ENCODE results near the gene RO60.
"Not testable (repeated sequence)": the region's sequence is repeated elsewhere in the genome, so short reads cannot be mapped to it uniquely, and the experiment has no call there.

Gene RO60

GRCh38 chr1:193030280-193030679, 29.1 kb upstream of the RO60 start:
- Histone ChIP-seq H3K4me1 (ENCODE audit: control insufficient read depth in 2 of 2, insufficient read depth in 1 of 2, low read depth in 1 of 2, low read length in 2 of 2) (no peaks in the 10 kb centered on the region), H2AK5ac (ENCODE audit: low read depth, low read length) (no peak overlapping the region), H2BK5ac (ENCODE audit: low read length) (no peak overlapping the region), H3K4me2 (ENCODE audit: insufficient read depth, low read length, poor library complexity, severe bottlenecking) (no peak overlapping the region), H3K79me1 (ENCODE audit: low read depth, low read length) (peaks cover 2% of the 10 kb centered on the region), H3K27ac (replicated peaks; ENCODE audit: low read length) (no peak overlapping the region), H3K9me3 (replicated peaks in 1 of 2; ENCODE audit: control insufficient read depth in 2 of 2, insufficient read depth in 1 of 2, low read depth in 1 of 2, low read length in 2 of 2) (peaks cover 0 to 10% of the 10 kb centered on the region in 2 donors), H4K8ac (ENCODE audit: low read depth, low read length) (no peak overlapping the region), H4K91ac (ENCODE audit: low read depth, low read length, poor library complexity) (no peak overlapping the region), H3K14ac (ENCODE audit: low read length) (no peak overlapping the region), H3K18ac (ENCODE audit: low read length) (no peak overlapping the region), H3K23ac (ENCODE audit: low read depth, low read length, poor library complexity) (no peak overlapping the region), H3K4ac (ENCODE audit: low read length) (no peak overlapping the region), H3K9ac (ENCODE audit: low read depth, low read length, poor library complexity) (no peak overlapping the region), H3K36me3 (replicated peaks in 1 of 2; ENCODE audit: control insufficient read depth in 2 of 2, insufficient read depth in 2 of 2, low read length in 2 of 2) (peaks cover 0 to 50% of the 10 kb centered on the region in 2 donors), H2BK15ac (ENCODE audit: low read length) (no peak overlapping the region), H2AFZ (ENCODE audit: low read length) (no peak overlapping the region), H2BK12ac (ENCODE audit: low read length) (no peak overlapping the region), H3K4me3 (ENCODE audit: low read length in 2 of 2) (no peak overlapping the region), H2BK120ac (ENCODE audit: low read depth, low read length) (no peak overlapping the region), H3K27me3 (ENCODE audit: control insufficient read depth in 3 of 3, insufficient read depth in 3 of 3, low read depth in 1 of 3, low read length in 3 of 3) (no peaks in the 10 kb centered on the region)
- WGBS, 2 donors (ENCODE audit: extremely low coverage in 2 of 2, insufficient read length in 2 of 2, insufficient replicate concordance in 1 of 2) = no CpG with 5 or more reads among the region's 1 CpG
- no peak for DNase-seq (ENCODE audit: low spot score)

- no peak for DNase-seq (ENCODE audit: low spot score)
Measured at GRCh38 chr1:193031431-193031830, 28.0 kb upstream of the RO60 start.

GRCh38 chr1:193032643-193033427, 26.6 kb upstream of the RO60 start:
- H4K91ac ChIP-seq (ENCODE audit: low read depth, low read length, poor library complexity); H3K18ac ChIP-seq (ENCODE audit: low read length); H2AK5ac ChIP-seq (ENCODE audit: low read depth, low read length); H3K4me2 ChIP-seq (ENCODE audit: insufficient read depth, low read length, poor library complexity, severe bottlenecking); H4K8ac ChIP-seq (ENCODE audit: low read depth, low read length); H3K9ac ChIP-seq (ENCODE audit: low read depth, low read length, poor library complexity); H2BK5ac ChIP-seq (ENCODE audit: low read length); H2AFZ ChIP-seq (ENCODE audit: low read length); H3K4me3 ChIP-seq (ENCODE audit: low read length in 2 of 2); H2BK120ac ChIP-seq (ENCODE audit: low read depth, low read length); H3K27me3 ChIP-seq (ENCODE audit: control insufficient read depth in 3 of 3, insufficient read depth in 3 of 3, low read depth in 1 of 3, low read length in 3 of 3); H3K14ac ChIP-seq (ENCODE audit: low read length); H3K4me1 ChIP-seq (ENCODE audit: control insufficient read depth in 2 of 2, insufficient read depth in 1 of 2, low read depth in 1 of 2, low read length in 2 of 2); H3K23ac ChIP-seq (ENCODE audit: low read depth, low read length, poor library complexity); H3K27ac ChIP-seq (replicated peaks; ENCODE audit: low read length); DNase-seq (ENCODE audit: low spot score); H2BK15ac ChIP-seq (ENCODE audit: low read length); H3K79me1 ChIP-seq (ENCODE audit: low read depth, low read length); H2BK12ac ChIP-seq (ENCODE audit: low read length); H3K4ac ChIP-seq (ENCODE audit: low read length): not testable (repeated sequence)
- no CpG with 5 or more reads among the region's 9 CpGs for WGBS, 2 donors (ENCODE audit: extremely low coverage in 2 of 2, insufficient read length in 2 of 2, insufficient replicate concordance in 1 of 2)
- H3K9me3 ChIP-seq (replicated peaks in 1 of 2; ENCODE audit: control insufficient read depth in 2 of 2, insufficient read depth in 1 of 2, low read depth in 1 of 2, low read length in 2 of 2) = peaks cover 0 to 21% of the 10 kb centered on the region in 2 donors
- peaks cover 0 to 26% of the 10 kb centered on the region in 2 donors for H3K36me3 ChIP-seq (replicated peaks in 1 of 2; ENCODE audit: control insufficient read depth in 2 of 2, insufficient read depth in 2 of 2, low read length in 2 of 2)

More at GRCh38 chr1:193031431-193031830, 28.0 kb upstream of the RO60 start:
- Histone ChIP-seq H3K4me1 (ENCODE audit: control insufficient read depth in 2 of 2, insufficient read depth in 1 of 2, low read depth in 1 of 2, low read length in 2 of 2) (no peaks in the 10 kb centered on the region), H3K4me2 (ENCODE audit: insufficient read depth, low read length, poor library complexity, severe bottlenecking) (no peak overlapping the region), H4K91ac (ENCODE audit: low read depth, low read length, poor library complexity) (no peak overlapping the region), H4K8ac (ENCODE audit: low read depth, low read length) (no peak overlapping the region), H3K9ac (ENCODE audit: low read depth, low read length, poor library complexity) (no peak overlapping the region), H3K79me1 (ENCODE audit: low read depth, low read length) (peaks cover 2% of the 10 kb centered on the region), H2BK5ac (ENCODE audit: low read length) (no peak overlapping the region), H3K4me3 (ENCODE audit: low read length in 2 of 2) (no peak overlapping the region), H2AK5ac (ENCODE audit: low read depth, low read length) (no peak overlapping the region), H3K18ac (ENCODE audit: low read length) (no peak overlapping the region), H3K36me3 (replicated peaks in 1 of 2; ENCODE audit: control insufficient read depth in 2 of 2, insufficient read depth in 2 of 2, low read length in 2 of 2) (peaks cover 0 to 40% of the 10 kb centered on the region in 2 donors), H3K27ac (replicated peaks; ENCODE audit: low read length) (no peak overlapping the region), H2BK12ac (ENCODE audit: low read length) (no peak overlapping the region), H3K9me3 (replicated peaks in 1 of 2; ENCODE audit: control insufficient read depth in 2 of 2, insufficient read depth in 1 of 2, low read depth in 1 of 2, low read length in 2 of 2) (peaks cover 0 to 18% of the 10 kb centered on the region in 2 donors), H3K27me3 (ENCODE audit: control insufficient read depth in 3 of 3, insufficient read depth in 3 of 3, low read depth in 1 of 3, low read length in 3 of 3) (no peaks in the 10 kb centered on the region), H2BK15ac (ENCODE audit: low read length) (no peak overlapping the region), H3K23ac (ENCODE audit: low read depth, low read length, poor library complexity) (no peak overlapping the region), H3K14ac (ENCODE audit: low read length) (no peak overlapping the region), H2AFZ (ENCODE audit: low read length) (no peak overlapping the region), H3K4ac (ENCODE audit: low read length) (no peak overlapping the region), H2BK120ac (ENCODE audit: low read depth, low read length) (no peak overlapping the region)
- WGBS, 2 donors (ENCODE audit: extremely low coverage in 2 of 2, insufficient read length in 2 of 2, insufficient replicate concordance in 1 of 2) = no CpG with 5 or more reads among the region's 2 CpGs

GRCh38 chr1:193033610-193034009, 25.8 kb upstream of the RO60 start:
- Histone ChIP-seq H3K14ac (ENCODE audit: low read length) (no peak overlapping the region), H2AFZ (ENCODE audit: low read length) (no peak overlapping the region), H2BK5ac (ENCODE audit: low read length) (no peak overlapping the region), H2BK120ac (ENCODE audit: low read depth, low read length) (no peak overlapping the region), H2BK12ac (ENCODE audit: low read length) (no peak overlapping the region), H3K36me3 (replicated peaks in 1 of 2; ENCODE audit: control insufficient read depth in 2 of 2, insufficient read depth in 2 of 2, low read length in 2 of 2) (peaks cover 0 to 18% of the 10 kb centered on the region in 2 donors), H3K4me2 (ENCODE audit: insufficient read depth, low read length, poor library complexity, severe bottlenecking) (no peak overlapping the region), H4K8ac (ENCODE audit: low read depth, low read length) (no peak overlapping the region), H2AK5ac (ENCODE audit: low read depth, low read length) (no peak overlapping the region), H3K27me3 (ENCODE audit: control insufficient read depth in 3 of 3, insufficient read depth in 3 of 3, low read depth in 1 of 3, low read length in 3 of 3) (no peaks in the 10 kb centered on the region), H3K4me3 (ENCODE audit: low read length in 2 of 2) (no peak overlapping the region), H3K27ac (replicated peaks; ENCODE audit: low read length) (no peak overlapping the region), H3K9ac (ENCODE audit: low read depth, low read length, poor library complexity) (no peak overlapping the region), H3K9me3 (replicated peaks in 1 of 2; ENCODE audit: control insufficient read depth in 2 of 2, insufficient read depth in 1 of 2, low read depth in 1 of 2, low read length in 2 of 2) (peaks cover 0 to 21% of the 10 kb centered on the region in 2 donors), H3K79me1 (ENCODE audit: low read depth, low read length) (peaks cover 2% of the 10 kb centered on the region), H3K18ac (ENCODE audit: low read length) (no peak overlapping the region), H4K91ac (ENCODE audit: low read depth, low read length, poor library complexity) (no peak overlapping the region), H3K4ac (ENCODE audit: low read length) (no peak overlapping the region), H2BK15ac (ENCODE audit: low read length) (no peak overlapping the region), H3K23ac (ENCODE audit: low read depth, low read length, poor library complexity) (no peak overlapping the region), H3K4me1 (ENCODE audit: control insufficient read depth in 2 of 2, insufficient read depth in 1 of 2, low read depth in 1 of 2, low read length in 2 of 2) (no peaks in the 10 kb centered on the region)
- DNase-seq (ENCODE audit: low spot score) = no peak
